GM10266 (cell line): ENCODE measurements around the gene TRDMT1.

ENCODE experiments used
- DNase-seq: peaks from one replicate; pipeline ENCODE4 v3.0.0; 2012; ENCODE audit errors: extremely low spot score
- TF ChIP-seq, protein P1 (sequence below): IDR thresholded peaks from 2 replicates; pipeline ENCODE4 v1.5.1; 2012; ENCODE audit warnings: mild to moderate bottlenecking, low read depth; ENCODE audit not compliant: control insufficient read depth, insufficient read depth; ENCODE audit errors: missing control alignments

TRDMT1 gene

DNA sequence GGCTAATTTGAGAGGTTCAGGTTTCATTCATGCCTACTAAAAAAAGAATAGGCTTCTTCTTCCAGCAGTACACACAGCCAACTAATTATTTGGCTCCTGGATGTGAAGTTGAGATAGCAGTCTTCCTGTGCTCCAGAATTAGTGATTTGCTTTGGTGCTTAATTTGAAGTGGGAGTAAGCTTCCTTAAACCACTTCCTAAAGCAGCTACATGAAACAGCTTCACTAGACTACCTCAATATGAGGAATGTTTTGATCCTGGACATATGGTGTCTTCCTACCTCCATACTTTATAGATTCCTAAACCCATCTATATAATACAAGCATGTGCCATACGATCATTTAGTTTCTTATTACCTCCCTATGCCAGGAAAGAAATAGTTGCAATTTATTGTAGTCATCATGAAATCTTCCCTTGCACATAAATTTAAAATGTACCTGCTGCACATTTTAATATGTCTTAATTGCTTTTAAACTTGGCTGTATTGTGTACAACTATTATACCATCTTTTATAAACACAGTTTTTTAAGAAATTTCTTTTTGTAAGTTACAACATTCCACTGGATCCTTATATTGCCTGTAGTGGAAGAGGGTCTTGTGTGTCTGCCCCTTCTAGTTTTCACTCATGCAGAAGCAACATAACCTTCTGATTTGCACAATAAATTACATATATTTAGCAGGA is 35.1 kb upstream of the TRDMT1 start:
- DNase-seq = no peak
- TF ChIP-seq, protein P1, sequence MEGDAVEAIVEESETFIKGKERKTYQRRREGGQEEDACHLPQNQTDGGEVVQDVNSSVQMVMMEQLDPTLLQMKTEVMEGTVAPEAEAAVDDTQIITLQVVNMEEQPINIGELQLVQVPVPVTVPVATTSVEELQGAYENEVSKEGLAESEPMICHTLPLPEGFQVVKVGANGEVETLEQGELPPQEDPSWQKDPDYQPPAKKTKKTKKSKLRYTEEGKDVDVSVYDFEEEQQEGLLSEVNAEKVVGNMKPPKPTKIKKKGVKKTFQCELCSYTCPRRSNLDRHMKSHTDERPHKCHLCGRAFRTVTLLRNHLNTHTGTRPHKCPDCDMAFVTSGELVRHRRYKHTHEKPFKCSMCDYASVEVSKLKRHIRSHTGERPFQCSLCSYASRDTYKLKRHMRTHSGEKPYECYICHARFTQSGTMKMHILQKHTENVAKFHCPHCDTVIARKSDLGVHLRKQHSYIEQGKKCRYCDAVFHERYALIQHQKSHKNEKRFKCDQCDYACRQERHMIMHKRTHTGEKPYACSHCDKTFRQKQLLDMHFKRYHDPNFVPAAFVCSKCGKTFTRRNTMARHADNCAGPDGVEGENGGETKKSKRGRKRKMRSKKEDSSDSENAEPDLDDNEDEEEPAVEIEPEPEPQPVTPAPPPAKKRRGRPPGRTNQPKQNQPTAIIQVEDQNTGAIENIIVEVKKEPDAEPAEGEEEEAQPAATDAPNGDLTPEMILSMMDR = no peak

DNA sequence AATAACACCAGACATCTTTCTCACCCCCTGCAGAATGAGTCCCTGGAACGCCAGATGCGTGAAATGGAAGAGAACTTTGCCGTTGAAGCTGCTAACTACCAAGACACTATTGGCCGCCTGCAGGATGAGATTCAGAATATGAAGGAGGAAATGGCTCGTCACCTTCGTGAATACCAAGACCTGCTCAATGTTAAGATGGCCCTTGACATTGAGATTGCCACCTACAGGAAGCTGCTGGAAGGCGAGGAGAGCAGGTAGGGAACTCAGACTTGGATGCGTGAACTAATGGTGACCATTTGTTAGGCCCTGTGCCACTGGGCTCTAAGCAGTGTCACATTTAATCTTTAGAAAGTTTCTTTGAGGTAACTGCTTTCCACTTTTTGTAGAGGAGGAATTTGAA is 33.7 kb upstream of the TRDMT1 start:
- DNase-seq = no peak

DNA sequence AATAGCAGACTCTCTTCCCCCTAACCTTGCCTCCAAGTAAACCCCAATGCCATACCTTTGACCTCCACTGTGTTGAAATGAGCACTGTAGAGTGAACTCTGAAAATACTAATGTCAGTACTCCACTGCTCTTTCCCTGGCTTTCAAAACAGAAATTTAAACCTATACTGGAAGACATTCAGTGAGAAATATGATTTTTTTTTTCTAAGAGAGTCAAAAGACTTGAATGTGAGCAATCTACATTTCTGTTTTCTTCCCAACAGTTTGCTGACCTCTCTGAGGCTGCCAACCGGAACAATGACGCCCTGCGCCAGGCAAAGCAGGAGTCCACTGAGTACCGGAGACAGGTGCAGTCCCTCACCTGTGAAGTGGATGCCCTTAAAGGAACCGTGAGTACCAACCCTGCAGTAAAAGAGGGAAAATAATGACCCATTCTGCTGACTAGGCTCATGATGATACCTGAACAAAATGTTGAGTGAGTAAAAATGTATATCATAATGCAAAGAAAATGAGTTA is 33.0 kb upstream of the TRDMT1 start:
- no peak for DNase-seq
- TF ChIP-seq, protein P1 = no peak

More for the DNA sequence above, 33.7 kb upstream of the TRDMT1 start:
- TF ChIP-seq, protein P1 = no peak

DNA sequence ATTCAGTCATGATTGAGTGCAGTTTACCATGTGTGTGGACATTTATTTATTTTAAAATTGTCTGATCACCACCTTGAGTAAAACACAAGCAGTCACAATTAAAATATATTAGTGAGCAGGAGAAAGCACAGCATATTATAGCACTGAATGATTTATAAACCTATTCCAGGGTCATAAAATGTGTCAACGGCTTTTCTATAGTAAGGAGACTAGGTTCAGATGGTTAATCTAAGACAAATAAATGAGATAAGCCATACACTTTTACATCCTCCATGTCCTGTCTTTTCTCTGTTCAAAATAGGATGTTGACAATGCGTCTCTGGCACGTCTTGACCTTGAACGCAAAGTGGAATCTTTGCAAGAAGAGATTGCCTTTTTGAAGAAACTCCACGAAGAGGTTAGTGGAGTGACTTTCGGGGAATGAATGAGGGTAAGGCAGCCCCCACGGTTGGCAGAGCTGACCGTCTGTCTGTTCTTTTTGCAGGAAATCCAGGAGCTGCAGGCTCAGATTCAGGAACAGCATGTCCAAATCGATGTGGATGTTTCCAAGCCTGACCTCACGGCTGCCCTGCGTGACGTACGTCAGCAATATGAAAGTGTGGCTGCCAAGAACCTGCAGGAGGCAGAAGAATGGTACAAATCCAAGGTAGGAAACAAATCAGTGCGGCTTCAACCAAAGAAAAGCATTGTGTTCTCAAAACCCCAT is 32.0 kb upstream of the TRDMT1 start:
- TF ChIP-seq, protein P1 = no peak
- no peak for DNase-seq

DNA sequence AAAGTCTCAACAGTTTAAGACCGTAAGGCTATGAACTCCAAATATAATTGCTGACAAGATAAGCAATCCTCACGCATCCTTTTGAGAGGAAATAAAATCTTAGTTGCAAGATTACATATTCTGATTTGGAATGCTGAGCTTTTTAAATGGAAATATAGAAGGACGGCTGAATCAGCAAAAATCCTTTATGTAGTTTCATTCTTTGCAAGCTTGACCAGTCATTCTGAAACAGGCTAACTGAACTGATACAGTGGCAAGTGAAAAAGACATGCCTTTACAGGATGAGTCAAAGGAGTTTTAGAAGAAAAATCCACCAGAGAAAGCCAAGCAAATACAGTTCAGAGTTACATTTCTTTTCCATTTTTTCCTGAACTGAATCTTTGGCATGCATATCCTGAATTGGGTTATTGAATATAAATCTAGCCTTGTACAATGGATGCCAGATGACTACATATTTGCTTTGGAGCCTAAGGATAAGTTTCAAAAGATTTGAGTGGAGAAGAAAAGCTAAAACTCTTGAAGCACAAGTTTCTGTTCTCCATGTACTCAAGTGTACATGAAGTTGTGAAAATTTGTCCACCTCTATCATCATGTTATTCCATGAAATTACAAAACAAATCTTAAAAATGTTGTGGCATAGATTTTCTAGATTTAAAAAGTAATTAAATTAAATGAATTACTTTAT is 30.9 kb upstream of the TRDMT1 start:
- peak; percentile 33 for DNase-seq
- TF ChIP-seq, protein P1 = no peak

DNA sequence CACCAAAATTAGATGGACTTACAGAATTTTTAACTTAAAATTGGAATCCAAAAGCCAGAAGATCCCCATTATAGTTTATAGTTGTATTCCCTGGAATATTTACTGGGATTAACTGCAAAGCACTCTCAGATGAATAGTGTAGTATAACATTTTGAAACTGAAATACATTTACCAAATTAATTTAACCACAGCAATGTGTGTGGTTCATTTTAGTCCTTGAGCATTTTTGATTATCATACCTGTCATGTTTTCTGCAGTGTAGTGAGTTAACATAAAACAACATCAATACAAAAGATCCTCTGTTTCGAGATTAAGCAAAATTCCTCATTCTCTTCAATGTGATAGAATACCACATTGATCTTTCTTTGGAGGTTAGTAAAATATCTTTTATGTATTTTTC is 30.3 kb upstream of the TRDMT1 start:
- no peak for DNase-seq
- TF ChIP-seq, protein P1 = no peak
